Large intestine (tissue), 3 donors: ENCODE data around the gene DTNB. TPM values are rescaled to one million over a fixed set of nuclear protein-coding genes. Genes with fewer than 3 reads are reported as not detected.

Experiments
- DNase-seq, 2 donors: peaks; one replicate each; pipeline versions ENCODE4 v3.0.0 to v3.0.0-alpha.2; 2013
- H3K27ac ChIP-seq: one replicate; pipeline ENCODE4 v1.5.1; 2013; ENCODE audit warnings: low read length
- H3K27me3 ChIP-seq: 2 replicates; pipeline ENCODE4 v1.6.1; 2013; ENCODE audit warnings: low read length; ENCODE audit not compliant: control insufficient read depth, insufficient read depth
- H3K36me3 ChIP-seq: 2 replicates; pipeline ENCODE4 v1.6.1; 2013; ENCODE audit warnings: low read length; ENCODE audit not compliant: control insufficient read depth, insufficient read depth
- H3K4me1 ChIP-seq: one replicate; pipeline ENCODE4 v1.6.1; 2013; ENCODE audit warnings: low read length; ENCODE audit not compliant: control insufficient read depth, insufficient read depth
- H3K4me3 ChIP-seq: one replicate; pipeline ENCODE4 v1.5.1; 2013; ENCODE audit warnings: low read length
- H3K9me3 ChIP-seq: one replicate; pipeline ENCODE4 v1.6.1; 2013; ENCODE audit warnings: mild to moderate bottlenecking, low read depth, low read length, moderate library complexity; ENCODE audit not compliant: control insufficient read depth
- WGBS: methylation state at CpG from one replicate; pipeline ENCODE4 v1.1.5; 2013; ENCODE audit warnings: low lambda C conversion rate; ENCODE audit not compliant: insufficient coverage; 5-methylcytosine and 5-hydroxymethylcytosine counted together
- polyA plus RNA-seq: library from polyadenylated mRNA; unstranded; fragments of 120-200 nt; gene quantifications from one replicate; pipeline ENCODE4 v1.2.1, GENCODE V29; 2013

Gene DTNB
- polyA plus RNA-seq, 1 donor = 6.8 TPM

- Histone ChIP-seq H3K27me3 (peaks cover 6% of the 10 kb centered on the region), H3K9me3 (peaks cover 3% of the 10 kb centered on the region), H3K4me1 (no peaks in the 10 kb centered on the region), H3K4me3 (no peak overlapping the region), H3K36me3 (no peaks in the 10 kb centered on the region), H3K27ac (no peak overlapping the region)
- DNase-seq = no peak
- WGBS = no CpG with 5 or more reads among the region's 9 CpGs
Measured at GRCh38 chr2:25701801-25702200, 28.4 kb upstream of the DTNB start.

- H3K36me3 ChIP-seq = no peaks in the 10 kb centered on the region
- WGBS = no CpG with 5 or more reads among the region's 6 CpGs
- peak; percentile 21 to 63 for DNase-seq
- no peaks in the 10 kb centered on the region for H3K4me1 ChIP-seq
- peaks cover 3% of the 10 kb centered on the region for H3K9me3 ChIP-seq
- no peak overlapping the region for H3K4me3 ChIP-seq
- H3K27me3 ChIP-seq = peaks cover 6% of the 10 kb centered on the region
- no peak overlapping the region for H3K27ac ChIP-seq
Measured at GRCh38 chr2:25700221-25700660, 26.9 kb upstream of the DTNB start.

- no peak overlapping the region for H3K27ac ChIP-seq
- no CpG with 5 or more reads among the region's 7 CpGs for WGBS
- no peaks in the 10 kb centered on the region for H3K4me1 ChIP-seq
- no peaks in the 10 kb centered on the region for H3K36me3 ChIP-seq
- no peak for DNase-seq
- no peaks in the 10 kb centered on the region for H3K9me3 ChIP-seq
- no peak overlapping the region for H3K4me3 ChIP-seq
- H3K27me3 ChIP-seq = peaks cover 6% of the 10 kb centered on the region
Measured at GRCh38 chr2:25699216-25699615, 25.8 kb upstream of the DTNB start.

GRCh38 chr2:25698752-25699151 is 25.4 kb upstream of the DTNB start:
- H3K4me1 ChIP-seq = no peaks in the 10 kb centered on the region
- no peak overlapping the region for H3K4me3 ChIP-seq
- H3K9me3 ChIP-seq = no peaks in the 10 kb centered on the region
- H3K27ac ChIP-seq = no peak overlapping the region
- H3K36me3 ChIP-seq = no peaks in the 10 kb centered on the region
- DNase-seq = no peak
- peaks cover 6% of the 10 kb centered on the region for H3K27me3 ChIP-seq

GRCh38 chr2:25697559-25698341 is 24.4 kb upstream of the DTNB start:
- Histone ChIP-seq H3K9me3 (no peaks in the 10 kb centered on the region), H3K36me3 (no peaks in the 10 kb centered on the region), H3K27me3 (peaks cover 6% of the 10 kb centered on the region), H3K4me3 (no peak overlapping the region), H3K4me1 (no peaks in the 10 kb centered on the region), H3K27ac (no peak overlapping the region)
- WGBS = no CpG with 5 or more reads among the region's 17 CpGs
- DNase-seq = no peak

GRCh38 chr2:25692737-25693445 is 19.5 kb upstream of the DTNB start:
- Histone ChIP-seq H3K27ac (no peak overlapping the region), H3K9me3 (no peaks in the 10 kb centered on the region), H3K36me3 (no peaks in the 10 kb centered on the region), H3K4me1 (no peaks in the 10 kb centered on the region), H3K27me3 (peaks cover 1% of the 10 kb centered on the region), H3K4me3 (no peak overlapping the region)
- no CpG with 5 or more reads among the region's 6 CpGs for WGBS
- no peak for DNase-seq

GRCh38 chr2:25692143-25692542 is 18.8 kb upstream of the DTNB start:
- Histone ChIP-seq H3K27me3 (no peaks in the 10 kb centered on the region), H3K9me3 (no peaks in the 10 kb centered on the region), H3K36me3 (no peaks in the 10 kb centered on the region), H3K4me1 (no peaks in the 10 kb centered on the region), H3K4me3 (no peak overlapping the region), H3K27ac (no peak overlapping the region)
- WGBS = no CpG with 5 or more reads among the region's 4 CpGs
- DNase-seq = no peak

- DNase-seq = peak; percentile 54 to 69
- no CpG with 5 or more reads among the region's 1 CpG for WGBS
- H3K9me3 ChIP-seq = no peaks in the 10 kb centered on the region
- H3K4me3 ChIP-seq = no peak overlapping the region
- H3K36me3 ChIP-seq = no peaks in the 10 kb centered on the region
- H3K27ac ChIP-seq = no peak overlapping the region
- H3K27me3 ChIP-seq = no peaks in the 10 kb centered on the region
- H3K4me1 ChIP-seq = no peaks in the 10 kb centered on the region
Measured at GRCh38 chr2:25690058-25690457, 16.7 kb upstream of the DTNB start.

- no CpG with 5 or more reads among the region's 6 CpGs for WGBS
- no peaks in the 10 kb centered on the region for H3K4me1 ChIP-seq
- no peaks in the 10 kb centered on the region for H3K9me3 ChIP-seq
- H3K27me3 ChIP-seq = no peaks in the 10 kb centered on the region
- DNase-seq = no peak
- H3K36me3 ChIP-seq = no peaks in the 10 kb centered on the region
- no peak overlapping the region for H3K27ac ChIP-seq
- H3K4me3 ChIP-seq = no peak overlapping the region
Measured at GRCh38 chr2:25688236-25688635, 14.9 kb upstream of the DTNB start.

- DNase-seq = no peak
- no peaks in the 10 kb centered on the region for H3K27me3 ChIP-seq
- no peaks in the 10 kb centered on the region for H3K4me1 ChIP-seq
- no CpG with 5 or more reads among the region's 2 CpGs for WGBS
- H3K36me3 ChIP-seq = no peaks in the 10 kb centered on the region
- H3K4me3 ChIP-seq = no peak overlapping the region
- H3K9me3 ChIP-seq = no peaks in the 10 kb centered on the region
- H3K27ac ChIP-seq = no peak overlapping the region
Measured at GRCh38 chr2:25685741-25686140, 12.4 kb upstream of the DTNB start.
